ENCODE measurements around the gene PRMT1.

PRMT1 gene

DNA sequence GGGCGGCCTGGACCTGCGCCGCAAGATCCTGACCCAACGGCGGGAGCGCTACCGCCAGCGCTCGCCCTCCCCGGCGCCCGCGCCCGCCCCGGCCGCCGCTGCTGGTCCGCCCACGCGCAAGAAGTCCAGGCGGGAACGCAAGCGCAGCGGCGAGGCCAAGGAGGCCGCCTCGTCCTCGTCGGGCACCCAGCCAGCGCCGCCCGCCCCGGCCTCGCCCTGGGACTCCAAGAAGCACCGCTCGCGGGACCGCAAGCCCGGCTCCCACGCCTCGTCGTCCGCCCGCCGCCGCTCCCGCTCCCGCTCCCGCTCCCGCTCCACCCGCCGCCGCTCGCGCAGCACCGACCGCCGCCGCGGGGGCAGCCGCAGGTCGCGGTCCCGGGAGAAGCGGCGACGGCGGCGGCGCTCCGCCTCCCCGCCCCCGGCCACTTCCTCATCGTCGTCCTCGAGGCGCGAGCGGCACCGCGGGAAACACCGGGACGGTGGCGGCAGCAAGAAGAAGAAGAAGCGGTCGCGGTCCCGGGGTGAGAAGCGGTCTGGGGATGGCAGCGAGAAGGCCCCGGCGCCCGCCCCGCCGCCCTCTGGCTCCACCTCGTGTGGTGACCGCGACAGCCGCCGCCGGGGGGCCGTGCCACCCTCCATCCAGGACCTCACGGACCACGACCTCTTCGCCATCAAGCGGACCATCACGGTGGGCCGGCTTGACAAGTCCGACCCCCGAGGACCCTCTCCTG lies 25.1 kb upstream of the PRMT1 start:
- DNase-seq, result no peak

DNA sequence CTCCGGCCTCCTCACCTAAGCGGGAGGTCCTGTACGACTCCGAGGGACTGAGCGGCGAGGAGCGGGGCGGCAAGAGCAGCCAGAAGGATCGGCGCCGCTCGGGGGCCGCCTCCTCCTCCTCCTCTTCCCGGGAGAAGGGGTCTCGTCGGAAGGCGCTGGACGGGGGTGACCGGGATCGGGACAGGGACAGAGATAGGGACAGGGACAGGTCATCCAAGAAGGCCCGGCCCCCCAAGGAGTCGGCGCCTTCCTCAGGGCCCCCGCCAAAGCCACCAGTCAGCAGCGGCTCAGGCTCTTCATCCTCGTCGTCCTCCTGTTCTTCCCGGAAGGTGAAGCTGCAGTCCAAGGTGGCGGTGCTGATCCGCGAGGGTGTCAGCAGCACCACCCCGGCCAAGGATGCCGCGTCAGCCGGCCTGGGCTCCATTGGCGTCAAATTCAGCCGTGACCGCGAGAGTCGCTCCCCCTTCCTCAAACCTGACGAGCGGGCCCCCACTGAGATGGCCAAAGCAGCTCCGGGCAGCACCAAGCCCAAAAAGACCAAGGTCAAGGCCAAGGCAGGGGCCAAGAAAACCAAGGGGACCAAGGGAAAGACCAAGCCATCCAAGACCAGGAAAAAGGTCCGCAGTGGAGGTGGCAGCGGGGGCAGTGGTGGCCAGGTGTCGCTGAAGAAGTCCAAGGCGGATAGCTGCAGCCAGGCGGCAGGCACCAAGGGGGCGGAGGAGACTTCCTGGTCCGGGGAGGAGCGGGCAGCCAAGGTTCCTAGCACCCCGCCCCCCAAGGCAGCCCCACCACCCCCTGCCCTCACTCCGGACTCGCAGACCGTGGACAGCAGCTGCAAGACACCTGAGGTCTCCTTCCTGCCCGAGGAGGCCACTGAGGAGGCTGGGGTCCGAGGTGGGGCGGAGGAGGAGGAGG lies 24.3 kb upstream of the PRMT1 start:
- no peak for DNase-seq

DNA sequence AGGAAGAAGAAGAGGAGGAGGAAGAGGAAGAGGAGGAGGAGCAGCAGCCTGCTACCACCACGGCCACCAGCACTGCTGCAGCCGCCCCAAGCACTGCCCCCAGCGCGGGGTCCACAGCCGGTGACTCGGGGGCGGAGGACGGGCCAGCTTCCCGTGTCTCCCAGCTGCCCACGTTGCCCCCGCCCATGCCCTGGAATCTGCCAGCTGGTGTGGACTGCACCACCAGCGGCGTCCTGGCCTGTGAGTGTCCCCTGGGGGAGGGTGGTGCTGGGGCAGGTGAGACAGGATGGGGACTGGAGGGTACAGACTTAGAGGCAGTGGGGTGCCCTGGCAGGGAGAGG lies 23.6 kb upstream of the PRMT1 start:
- DNase-seq, result no peak

DNA sequence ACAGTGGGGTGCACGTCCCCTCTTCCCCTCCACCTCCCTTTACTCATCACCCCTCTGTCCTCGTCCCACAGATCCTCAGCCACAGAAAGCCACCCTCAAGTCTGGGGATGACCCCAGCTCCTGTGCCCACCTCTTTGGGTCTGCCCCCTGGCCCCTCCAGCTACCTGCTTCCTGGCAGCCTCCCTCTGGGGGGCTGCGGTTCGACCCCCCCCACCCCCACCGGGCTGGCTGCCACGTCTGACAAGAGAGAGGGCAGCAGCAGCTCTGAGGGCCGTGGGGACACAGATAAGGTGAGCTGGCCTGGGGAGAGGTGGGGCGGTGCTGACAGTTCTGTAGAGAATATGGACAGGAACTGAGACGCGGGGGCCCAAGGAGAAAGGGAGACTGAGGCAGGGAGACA lies 22.5 kb upstream of the PRMT1 start:
- DNase-seq, result no peak

DNA sequence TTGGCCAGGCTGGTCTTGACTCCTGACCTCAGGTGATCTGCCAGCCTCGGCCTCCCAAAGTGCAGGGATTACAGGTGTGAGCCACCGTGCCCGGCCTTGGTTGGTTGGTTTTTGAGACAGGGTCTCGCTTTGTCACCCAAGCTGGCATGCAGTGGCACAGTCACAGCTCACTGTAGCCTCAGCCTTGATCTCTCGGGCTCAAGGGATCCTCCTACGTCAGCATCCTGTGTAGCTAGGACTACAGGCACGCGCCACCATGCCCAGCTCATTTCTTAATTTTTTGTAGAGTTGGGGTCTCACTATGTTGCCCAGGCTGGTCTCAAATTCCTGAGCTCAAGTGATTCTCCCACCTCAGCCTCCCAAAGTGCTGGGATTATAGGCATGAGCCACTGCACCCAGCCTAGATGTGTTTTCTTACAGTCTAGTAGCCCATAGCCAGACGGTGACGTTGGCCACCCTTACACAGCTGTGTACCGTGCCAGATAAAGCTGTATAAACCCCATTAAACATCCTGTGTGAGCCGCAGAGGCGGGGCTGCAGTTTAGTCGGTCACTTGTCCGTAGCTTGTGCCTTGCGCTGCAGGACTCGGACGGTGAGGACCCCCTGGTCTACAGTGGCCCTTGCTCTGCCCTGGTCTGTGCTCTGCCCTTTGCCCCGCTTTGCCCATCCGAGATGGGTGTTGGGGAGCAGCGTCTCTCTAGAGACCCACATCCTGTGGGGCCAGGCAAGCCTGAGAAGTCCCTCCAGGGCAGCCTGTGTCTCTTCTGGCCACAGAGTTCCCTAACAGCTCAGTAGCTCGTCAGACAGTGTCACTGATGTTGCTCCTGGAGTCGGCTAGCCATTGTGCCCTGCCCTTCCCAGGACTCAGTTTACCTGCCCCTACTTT lies 21.3 kb upstream of the PRMT1 start:
- no peak for DNase-seq

DNA sequence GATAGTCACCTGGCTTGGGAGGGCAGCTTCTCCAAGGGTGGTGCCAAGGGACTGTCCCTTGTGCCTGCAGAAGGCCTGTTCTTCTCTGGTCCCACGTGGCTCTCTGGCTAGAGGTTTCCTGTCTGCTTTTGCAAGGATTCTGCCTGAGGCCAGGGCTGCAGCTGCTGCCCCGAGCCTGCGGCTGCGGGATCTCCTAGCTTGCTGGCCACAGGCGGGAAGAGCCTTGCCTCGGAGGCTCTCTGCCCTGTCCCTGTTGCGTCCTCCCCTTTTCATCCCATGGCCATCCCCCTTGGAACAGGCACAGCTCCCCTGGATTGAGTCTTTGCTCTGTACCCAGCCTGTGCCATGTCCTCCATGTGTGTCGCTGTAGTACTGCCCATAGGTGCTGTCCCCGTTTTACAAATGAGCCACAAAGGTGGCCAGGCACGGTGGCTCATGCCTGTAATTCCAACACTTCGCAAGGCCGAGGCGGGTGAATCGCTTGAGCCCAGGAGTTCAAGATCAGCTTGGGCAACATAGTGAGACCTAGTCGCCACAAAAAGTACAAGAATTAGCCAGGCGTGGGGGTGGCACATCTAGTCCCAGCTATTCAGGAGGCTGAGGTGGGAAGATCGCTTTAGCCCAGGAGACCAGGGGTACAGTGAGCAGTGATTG lies 20.5 kb upstream of the PRMT1 start:
- no peak for DNase-seq

DNA sequence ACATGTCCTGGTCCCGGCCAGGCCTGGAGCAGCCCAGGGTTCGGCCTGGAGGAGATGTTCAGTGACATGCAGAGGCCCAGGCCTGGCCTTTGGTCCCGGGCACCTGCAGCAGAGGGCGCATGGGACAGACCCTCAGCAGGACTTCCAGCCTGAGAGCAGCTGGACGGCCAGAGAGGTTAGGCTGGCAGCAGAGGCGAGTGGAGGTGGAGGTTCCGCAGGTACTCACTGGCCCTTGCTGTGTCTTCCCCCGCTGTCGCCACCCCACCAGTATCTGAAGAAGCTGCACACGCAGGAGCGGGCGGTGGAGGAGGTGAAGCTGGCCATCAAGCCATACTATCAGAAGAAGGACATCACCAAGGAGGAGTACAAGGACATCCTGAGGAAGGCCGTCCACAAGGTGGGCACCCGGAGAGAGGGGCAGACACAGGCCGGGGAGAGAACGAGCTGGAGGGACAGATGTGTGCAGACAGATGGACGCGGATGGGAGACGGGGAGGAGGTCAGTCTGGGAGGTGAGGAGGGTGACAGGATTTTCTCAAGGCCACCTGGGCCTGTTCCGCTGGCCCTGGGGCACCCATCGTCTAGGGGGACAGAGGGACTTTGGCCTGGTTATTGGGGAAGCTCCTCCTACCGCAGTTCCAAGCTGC lies 19.5 kb upstream of the PRMT1 start:
- DNase-seq, result no peak

DNA sequence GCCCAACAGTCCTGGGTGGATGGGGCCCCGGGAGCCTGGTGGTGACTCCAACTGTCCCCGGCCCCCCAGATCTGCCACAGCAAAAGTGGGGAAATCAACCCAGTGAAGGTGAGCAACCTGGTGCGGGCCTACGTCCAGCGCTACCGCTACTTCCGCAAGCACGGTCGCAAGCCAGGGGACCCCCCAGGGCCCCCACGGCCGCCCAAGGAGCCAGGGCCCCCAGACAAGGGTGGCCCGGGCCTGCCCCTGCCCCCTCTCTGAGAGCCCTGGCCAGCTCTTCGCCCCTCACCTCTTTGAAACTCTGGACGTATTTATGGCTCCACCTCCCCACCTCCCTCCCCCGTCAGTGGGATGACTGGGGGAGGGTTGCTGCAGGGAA lies 18.9 kb upstream of the PRMT1 start:
- DNase-seq, result no peak

DNA sequence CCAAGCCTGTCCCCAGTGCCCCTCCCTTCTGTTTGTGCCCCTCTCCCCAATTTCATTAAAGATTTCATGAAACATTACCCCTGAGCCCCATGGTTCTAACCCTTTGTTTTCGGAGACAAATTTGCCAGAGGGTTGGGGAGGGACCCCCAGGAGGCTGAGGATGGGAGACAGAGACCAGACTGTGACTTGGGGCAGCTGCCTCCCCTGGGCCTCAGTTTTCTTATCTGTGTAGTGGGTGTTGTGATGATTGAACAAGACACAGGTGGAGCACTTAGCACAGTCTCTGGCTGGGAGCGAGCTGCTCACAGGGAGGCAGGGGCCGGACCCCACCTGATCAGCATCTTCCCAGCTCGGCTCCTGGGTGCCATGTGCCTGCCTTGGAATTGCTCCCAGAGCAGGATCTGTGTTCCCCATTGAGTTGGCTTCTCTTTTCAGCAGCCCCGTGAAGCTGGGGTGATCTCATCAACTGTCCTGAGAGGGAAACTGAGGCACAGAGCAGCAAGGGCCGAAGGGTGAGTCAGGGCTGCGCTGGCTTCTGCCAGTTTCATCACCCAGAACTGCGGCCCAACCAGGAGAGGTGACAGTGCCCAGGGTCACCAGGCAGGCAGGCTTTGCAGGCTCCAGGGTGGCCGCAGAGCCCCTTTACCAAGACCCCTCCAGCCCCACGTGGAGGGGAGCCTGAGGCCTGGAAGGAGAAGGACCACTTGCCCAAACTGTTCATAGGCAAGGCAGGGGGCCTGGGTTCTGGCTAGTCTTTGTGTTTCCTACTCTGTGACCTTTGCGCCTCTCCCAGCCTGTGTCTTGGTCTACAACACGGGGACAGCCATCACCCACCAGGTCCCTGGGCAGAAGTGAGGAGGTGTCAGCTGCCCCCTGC lies 18.3 kb upstream of the PRMT1 start:
- no peak for DNase-seq

DNA sequence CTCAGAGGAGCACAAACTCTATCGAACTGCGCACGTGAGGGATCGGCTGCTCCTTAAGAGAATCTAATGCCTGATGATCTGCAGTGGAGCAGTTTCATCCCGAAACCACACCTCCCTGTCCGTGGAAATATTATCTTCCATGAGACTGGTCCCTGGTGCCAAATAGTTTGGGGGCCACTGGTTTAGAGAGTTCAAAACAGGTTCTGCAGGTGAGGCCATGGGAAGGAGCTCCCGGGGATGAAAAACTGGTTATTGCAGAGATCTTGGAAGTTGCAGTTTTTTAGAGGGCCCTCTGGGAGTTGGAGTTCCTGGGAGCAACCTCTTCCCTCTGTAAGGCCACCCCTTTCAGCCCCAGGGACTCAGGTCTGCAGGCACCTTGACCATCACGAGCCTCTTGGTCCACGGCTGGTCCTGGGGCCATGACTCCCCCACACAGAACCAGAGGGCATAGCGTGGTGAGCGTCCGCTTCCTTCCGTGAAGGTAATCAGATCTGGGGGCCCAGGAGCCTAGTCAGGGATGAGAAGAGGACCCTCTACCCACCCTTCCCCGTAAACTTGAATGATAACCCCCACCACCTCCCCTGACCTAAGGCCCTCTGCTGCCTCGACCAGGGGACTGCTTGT lies 16.6 kb upstream of the PRMT1 start:
- no peak for DNase-seq

DNA sequence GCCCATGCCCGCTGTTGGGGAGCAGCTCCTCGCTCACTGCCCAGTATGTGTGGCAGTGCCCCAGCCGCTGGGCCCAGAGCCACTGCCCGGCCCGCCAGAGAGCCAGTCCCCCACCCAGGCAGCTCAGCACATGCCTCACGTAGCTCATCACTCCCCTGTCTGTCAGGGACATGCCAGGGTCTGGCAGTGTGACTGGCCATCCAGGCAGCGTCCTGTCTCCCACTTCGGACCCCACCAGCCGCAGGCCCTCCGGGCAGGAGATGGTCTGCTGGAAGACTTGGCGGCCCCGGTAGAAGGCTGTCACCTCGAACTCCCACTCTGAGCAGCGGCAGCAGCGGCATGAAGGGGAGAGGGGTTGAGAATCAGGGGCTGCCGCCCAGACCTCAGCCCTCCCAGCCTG lies 15.1 kb upstream of the PRMT1 start:
- no peak for DNase-seq

DNA sequence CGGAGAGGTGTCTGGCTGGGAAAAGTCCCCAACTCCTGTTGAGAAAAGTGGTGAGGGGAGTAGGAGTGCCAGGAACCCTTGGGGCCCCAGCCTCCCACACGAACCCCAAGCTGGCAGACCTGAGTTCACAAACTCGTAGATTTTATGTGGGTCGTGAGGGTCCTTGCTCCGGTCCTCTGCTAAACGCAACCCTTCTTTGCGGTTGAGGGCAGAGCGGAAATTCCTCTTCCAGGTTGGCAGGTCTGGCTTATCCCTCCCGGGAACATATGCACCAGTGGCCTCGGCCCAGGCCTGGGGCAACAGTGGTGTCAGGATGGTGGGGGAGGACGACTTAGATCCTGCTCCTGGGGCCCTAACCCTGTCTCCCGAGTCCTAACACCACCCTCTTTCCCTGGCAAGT lies 13.8 kb upstream of the PRMT1 start:
- DNase-seq, result no peak

DNA sequence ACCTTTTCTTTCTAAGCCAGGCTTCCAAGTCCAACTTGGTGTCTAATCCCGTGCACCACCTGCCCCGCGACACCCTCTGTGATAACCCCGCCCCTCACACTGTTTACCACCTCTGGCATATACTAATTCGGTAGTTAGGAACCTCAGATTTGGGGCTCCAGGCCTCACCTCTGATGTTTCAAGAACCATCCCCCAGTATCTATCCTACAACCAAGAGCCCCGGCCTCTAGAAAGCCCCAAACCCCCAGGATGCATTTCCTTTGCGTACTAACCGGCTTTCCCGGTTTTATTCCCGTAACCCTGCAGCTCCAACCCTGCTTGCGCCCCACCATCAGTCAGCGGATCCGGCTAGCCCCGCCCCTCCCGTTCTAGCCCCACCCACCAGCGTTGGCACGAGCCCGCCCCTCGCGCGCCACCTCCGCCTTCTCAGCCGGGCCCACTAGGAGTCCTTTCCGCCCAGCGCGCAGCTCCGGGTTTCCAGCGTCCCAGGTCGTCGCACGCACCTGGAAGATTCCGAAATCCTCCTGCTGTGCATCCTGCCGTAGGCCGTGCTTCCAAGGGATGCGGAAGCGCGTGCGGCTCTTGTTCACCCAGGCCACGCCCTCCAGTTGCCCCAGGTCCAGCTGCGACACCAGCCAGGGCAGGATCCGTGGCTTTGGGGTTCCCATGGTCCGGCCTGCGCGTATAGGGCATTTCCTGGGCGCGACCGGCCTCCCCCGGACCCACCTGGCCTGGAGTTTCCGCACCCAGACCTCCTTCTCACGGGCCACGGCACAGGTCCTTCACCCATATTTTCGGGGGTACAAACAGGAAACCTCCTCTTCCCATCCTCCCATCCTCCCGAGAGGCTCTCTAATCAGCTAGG lies 12.7 kb upstream of the PRMT1 start:
- peak; percentile 91 for DNase-seq

DNA sequence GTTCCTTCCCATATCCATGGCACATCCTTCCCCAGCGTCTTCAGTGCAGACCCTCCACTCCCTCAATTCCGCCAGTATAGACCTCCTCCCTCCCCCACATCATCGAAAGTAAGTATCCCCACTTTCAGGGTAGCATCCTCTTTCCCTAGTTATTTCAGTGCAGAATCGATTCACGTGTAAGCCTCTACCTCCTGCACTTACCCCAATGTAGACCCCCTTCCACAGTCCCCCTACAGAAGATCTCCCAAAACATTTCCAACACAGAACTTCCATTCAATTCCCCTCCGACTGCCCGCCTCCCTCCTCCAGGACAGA lies 12.1 kb upstream of the PRMT1 start:
- no peak for DNase-seq

DNA sequence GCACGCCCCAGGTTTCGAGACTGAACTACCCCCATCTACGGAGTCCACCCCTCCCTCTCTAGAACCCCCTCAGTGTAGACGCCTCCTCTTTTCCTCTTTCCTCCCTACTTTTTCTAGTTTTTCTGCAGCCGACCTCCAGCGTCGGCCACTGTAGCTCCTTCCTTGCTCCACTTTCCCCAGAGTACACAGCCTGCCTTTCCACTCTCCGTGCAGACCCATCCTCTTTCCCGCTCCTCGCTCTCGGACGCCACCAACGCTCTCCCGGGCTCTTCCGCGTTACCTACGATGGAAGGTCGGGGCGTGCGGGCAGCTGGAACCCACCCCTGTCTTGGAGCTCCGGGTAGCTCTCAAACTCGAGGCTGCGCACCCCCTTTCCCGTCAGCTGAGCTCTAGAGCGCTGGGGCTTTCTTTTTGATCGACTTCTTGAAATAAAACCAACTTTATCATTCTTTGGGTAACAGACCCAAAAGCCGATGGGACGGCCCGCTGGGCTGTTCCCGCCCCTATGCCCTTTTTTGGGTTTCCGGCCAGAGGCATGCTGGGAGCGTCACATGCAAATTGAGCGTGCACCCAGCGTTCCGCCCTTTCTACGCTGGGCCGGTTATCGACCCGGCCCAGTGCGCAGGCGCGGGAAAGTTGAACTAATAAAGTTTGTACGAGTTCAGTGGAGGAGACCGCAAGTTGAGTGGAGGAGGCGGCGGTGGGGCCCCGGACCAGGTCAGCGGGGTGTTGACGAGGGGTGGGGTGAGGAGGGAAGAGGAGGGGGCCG lies 11.5 kb upstream of the PRMT1 start, which contains the start of the genes BCL2L12 and IRF3:
Gene BCL2L12, plus strand, starts transcription at position 583 of the 769 bp plus-strand sequence. CDS start 760 bp downstream, outside the sequence.
Gene IRF3, minus strand, starts transcription at position 507 of the 769 bp plus-strand sequence. CDS start 1,019 bp downstream, outside the sequence.
- peak; percentile 100 for DNase-seq

DNA sequence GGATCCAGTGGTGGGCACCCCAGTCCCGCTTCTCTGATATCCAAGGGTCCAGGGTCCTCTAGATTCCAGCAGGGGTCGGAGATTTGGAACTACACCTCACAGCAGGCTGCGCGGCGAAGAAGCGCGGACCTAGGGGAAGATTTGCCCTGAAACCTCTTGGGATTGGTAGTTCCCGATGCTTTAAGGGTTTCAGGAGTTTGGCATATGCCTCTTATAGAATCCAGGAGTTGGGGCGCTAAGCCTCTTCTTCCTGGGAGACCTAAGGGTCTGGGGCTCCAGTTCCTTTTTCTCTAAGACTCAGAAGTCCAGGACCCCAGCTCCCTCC lies 11.0 kb upstream of the PRMT1 start:
- DNase-seq, result no peak

DNA sequence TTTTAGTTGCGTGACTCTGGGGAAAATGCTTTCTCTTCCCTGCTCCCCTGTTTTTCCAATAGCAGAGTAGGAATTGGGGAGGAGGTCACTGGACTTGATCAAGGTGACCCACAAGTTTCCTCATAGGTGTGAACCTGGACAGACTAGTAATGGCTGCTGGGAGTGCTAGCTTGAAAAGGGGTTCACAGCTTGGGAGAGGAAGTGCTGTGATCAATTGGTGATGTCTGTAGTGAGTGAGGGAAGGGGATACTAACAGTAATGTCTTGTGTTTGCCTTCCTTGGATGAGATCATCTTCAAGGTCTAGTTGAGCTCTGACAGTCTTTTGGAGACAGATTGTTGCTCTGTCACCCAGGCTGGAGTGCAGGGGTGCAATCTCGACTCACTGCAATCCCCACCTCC lies 9.6 kb upstream of the PRMT1 start:
- no peak for DNase-seq

DNA sequence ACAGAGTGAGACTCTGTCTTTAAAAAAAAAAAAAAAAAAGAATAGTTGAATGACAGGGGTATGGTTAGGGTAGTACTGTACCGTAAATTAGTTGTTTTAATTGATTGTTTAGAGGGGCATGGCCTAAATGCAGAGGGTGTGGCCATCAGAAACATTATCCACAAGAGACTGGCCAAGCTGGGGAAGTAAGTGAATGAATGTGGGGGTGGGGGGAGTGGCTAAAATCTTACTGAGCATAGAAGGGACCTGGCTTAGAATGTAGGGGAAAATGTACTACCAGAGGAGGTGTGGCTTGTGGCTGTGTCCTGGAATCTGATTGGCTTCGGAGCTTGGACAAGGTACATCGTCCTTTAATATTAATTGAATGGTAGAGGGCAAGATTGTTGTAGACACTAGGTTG lies 7.6 kb upstream of the PRMT1 start:
- no peak for DNase-seq
